Testis (tissue), 3 donors: ENCODE results near the gene RNASE1. TPM values are rescaled to one million over a fixed set of nuclear protein-coding genes. Genes with fewer than 3 reads are reported as not detected.

Source experiments
- DNase-seq: peaks from one replicate; pipeline ENCODE4 v3.0.0-alpha.2; 2019
- H3K27ac ChIP-seq, 2 donors: fragments of 200-600 bp; sonication (generic); one replicate each; pipeline ENCODE4 v1.5.1; 2019
- H3K27me3 ChIP-seq: fragments of 200-600 bp; sonication (generic); one replicate; pipeline ENCODE4 v1.5.1; 2019
- H3K36me3 ChIP-seq: fragments of 200-600 bp; sonication (generic); one replicate; pipeline ENCODE4 v1.5.1; 2017; ENCODE audit warnings: low read depth; ENCODE audit errors: missing control alignments
- H3K4me1 ChIP-seq: fragments of 200-600 bp; sonication (generic); one replicate; pipeline ENCODE4 v1.5.1; 2019
- H3K4me3 ChIP-seq, 2 donors: fragments of 200-600 bp; sonication (generic); one replicate each; pipeline ENCODE4 v1.5.1; 2017 to 2019
- H3K9me3 ChIP-seq: fragments of 200-600 bp; sonication (generic); one replicate; pipeline ENCODE4 v1.5.1; 2017
- POLR2A ChIP-seq: fragments of 450-650 bp; IDR thresholded peaks from one replicate; pipeline ENCODE4 v1.6.1; 2017; ENCODE audit warnings: antibody characterized with exemption, mild to moderate bottlenecking, moderate library complexity
- WGBS, 2 donors: methylation state at CpG; one replicate each; pipeline ENCODE4 v1.1.5; 2018; 5-methylcytosine and 5-hydroxymethylcytosine counted together
- intact Hi-C: fragments of 100-400 bp; cut with DNase I; formaldehyde crosslinking; loops from one replicate; pipeline ENCODE4 v1.15.1; 2023; ENCODE audit warnings: low total_unique reads
- polyA plus RNA-seq: library from polyadenylated mRNA; stranded (reverse); fragments of 350-450 nt; fragmentation: Illumina TruSeq; extraction: RNeasy Lipid Tissue Mini Kit (QIAGEN cat#74804); gene quantifications from one replicate; pipeline ENCODE4 v1.2.3, GENCODE V29; 2014; ENCODE audit warnings: low read depth, low replicate concordance; ENCODE audit not compliant: insufficient read depth
- total RNA-seq, 2 donors: library from RNA; depleted of rRNA; stranded (reverse); fragments of >200 nt; gene quantifications; one replicate each; pipeline ENCODE4 v1.2.3, GENCODE V29; 2016
- TF ChIP-seq, protein P1 (sequence below), 3 experiments: fragments of 450-650 bp in 2 of 3; fragments of 200-600 bp in 1 of 3; sonication (generic) in 1 of 3; IDR thresholded peaks; one replicate each; pipeline ENCODE4 v1.5.1; 2016 to 2019; ENCODE audit warnings: antibody characterized with exemption in 3 of 3, mild to moderate bottlenecking in 2 of 3, moderate library complexity in 1 of 3

Gene RNASE1
- total and polyA plus RNA-seq, 3 donors from 2014 or later = 1,880 to 2,939 (median 2,192) TPM

DNA sequence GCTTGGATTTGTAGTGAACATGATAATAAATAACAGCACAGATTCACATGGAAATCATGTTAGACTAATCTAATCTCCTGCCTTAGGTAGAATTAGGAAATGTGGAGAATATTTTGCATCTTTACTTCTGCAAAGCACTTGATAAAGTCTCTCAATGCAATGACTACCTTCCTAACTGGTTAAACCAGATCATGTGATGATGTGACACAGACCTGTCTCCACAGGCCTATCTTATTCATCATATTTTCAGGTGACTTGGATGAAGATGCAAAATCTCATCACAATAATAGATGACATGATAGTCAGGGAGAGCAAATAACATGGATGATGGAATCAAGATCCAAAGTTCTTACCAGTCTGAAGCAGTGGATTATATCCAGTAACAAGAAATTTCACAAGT, 38.5 kb upstream of the RNASE1 start:
- H3K27me3 ChIP-seq = no peaks in the 10 kb centered on the region
- H3K36me3 ChIP-seq = no peaks in the 10 kb centered on the region
- intact Hi-C loops = no loop called here
- TF ChIP-seq, protein P1, sequence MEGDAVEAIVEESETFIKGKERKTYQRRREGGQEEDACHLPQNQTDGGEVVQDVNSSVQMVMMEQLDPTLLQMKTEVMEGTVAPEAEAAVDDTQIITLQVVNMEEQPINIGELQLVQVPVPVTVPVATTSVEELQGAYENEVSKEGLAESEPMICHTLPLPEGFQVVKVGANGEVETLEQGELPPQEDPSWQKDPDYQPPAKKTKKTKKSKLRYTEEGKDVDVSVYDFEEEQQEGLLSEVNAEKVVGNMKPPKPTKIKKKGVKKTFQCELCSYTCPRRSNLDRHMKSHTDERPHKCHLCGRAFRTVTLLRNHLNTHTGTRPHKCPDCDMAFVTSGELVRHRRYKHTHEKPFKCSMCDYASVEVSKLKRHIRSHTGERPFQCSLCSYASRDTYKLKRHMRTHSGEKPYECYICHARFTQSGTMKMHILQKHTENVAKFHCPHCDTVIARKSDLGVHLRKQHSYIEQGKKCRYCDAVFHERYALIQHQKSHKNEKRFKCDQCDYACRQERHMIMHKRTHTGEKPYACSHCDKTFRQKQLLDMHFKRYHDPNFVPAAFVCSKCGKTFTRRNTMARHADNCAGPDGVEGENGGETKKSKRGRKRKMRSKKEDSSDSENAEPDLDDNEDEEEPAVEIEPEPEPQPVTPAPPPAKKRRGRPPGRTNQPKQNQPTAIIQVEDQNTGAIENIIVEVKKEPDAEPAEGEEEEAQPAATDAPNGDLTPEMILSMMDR (IDR thresholded peaks at IDR 0.05) = no peak
- TF ChIP-seq POLR2A = no peak
- no peaks in the 10 kb centered on the region for H3K4me1 ChIP-seq
- no peak overlapping the region for H3K4me3 ChIP-seq
- DNase-seq = no peak
- H3K27ac ChIP-seq = no peak overlapping the region
- H3K9me3 ChIP-seq = no peaks in the 10 kb centered on the region

DNA sequence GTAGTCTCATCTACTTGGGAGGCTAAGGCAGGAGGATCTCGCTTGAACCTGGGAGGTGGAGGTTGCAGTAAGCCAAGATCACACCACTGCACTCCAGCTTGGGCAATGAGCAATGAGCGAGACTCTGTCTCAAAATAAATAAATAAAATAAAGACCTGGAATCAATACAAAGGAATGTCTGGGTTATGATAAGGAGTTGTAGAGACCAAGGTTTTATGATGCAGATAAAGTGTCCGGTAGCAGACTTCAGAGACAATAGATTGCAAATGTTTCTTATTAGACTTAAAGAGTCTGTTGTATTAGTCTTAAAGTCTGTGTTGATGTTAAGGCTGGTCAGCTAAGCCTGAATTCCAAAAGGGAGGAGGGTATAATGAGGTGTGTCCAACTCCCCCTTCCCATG, 35.2 kb upstream of the RNASE1 start:
- Histone ChIP-seq H3K4me1 (no peaks in the 10 kb centered on the region), H3K9me3 (no peaks in the 10 kb centered on the region), H3K27ac (no peak overlapping the region), H3K36me3 (no peaks in the 10 kb centered on the region), H3K27me3 (no peaks in the 10 kb centered on the region), H3K4me3 (no peak overlapping the region)
- intact Hi-C loops = no loop called here
- no peak for DNase-seq
- WGBS, 2 donors = 35 to 47% methylated on average over 3 of the region's 3 CpGs
- no peak for TF ChIP-seq POLR2A
- TF ChIP-seq, protein P1 (IDR thresholded peaks at IDR 0.05) = no peak

DNA sequence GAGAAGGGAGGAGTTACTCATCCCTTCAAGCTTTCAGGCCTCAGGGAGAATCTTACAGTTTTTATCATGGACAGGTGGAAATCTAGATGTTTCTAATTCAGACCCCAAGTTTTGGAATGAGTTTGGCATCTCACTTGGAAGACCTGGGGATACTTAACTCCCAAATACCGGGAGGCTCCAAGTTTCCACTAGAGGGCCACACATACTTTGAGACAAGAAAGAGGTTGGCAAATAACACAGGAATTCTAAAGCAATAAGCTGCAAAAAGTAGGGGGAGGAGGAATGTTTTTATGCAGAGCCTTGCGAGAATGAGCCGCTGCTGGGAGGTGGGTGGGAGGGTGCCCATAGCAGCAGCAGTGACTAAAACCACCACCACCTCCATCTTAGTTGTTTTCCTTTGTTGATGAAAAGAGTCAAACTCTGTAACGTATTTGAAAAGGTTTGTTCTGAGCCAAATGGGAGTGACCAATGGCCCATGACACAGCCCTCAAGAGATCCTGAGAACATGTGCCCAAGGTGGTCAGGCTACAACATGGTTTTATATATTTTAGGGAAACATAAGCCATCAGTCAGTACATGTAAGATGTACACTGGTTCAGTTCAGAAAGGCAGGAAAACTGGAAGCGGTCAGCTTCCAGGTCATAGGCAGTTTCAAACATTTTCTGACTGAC, 34.2 kb upstream of the RNASE1 start:
- no peak for TF ChIP-seq POLR2A
- TF ChIP-seq, protein P1 (IDR thresholded peaks at IDR 0.05) = peak; percentile 26 to 54 (median 51)
- intact Hi-C loops = no loop called here
- no peaks in the 10 kb centered on the region for H3K4me1 ChIP-seq
- no peak overlapping the region for H3K27ac ChIP-seq
- DNase-seq = peak; percentile 57
- no peaks in the 10 kb centered on the region for H3K9me3 ChIP-seq
- no peaks in the 10 kb centered on the region for H3K36me3 ChIP-seq
- H3K27me3 ChIP-seq = no peaks in the 10 kb centered on the region
- 36 to 38% methylated on average over 5 of the region's 5 CpGs for WGBS, 2 donors
- H3K4me3 ChIP-seq = no peak overlapping the region

DNA sequence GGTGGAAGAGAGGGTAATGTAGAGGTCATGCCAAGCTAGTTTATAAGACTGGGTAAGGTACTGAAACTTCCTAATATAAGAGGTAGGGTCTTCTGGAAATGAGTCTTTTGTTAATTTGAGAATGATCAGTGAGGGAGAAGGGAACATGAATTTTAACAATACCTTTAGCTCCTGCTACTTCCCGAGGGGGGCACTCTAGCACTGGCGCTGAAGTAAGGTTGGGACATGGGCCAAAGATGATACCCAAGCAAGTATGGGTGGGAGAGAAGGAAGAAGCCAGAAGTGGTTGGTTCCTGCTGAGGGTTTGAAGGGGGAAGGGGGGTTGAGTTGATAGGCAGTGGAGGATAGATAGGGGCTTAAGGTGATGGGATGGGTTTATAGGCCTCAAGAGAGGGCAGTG, 32.3 kb upstream of the RNASE1 start:
- intact Hi-C loops = no loop called here
- no peaks in the 10 kb centered on the region for H3K36me3 ChIP-seq
- 88% methylated on average over 2 of the region's 2 CpGs for WGBS, 2 donors

More for the DNA sequence above, 32.3 kb upstream of the RNASE1 start:
- no peak overlapping the region for H3K4me3 ChIP-seq
- H3K27ac ChIP-seq = no peak overlapping the region
- no peaks in the 10 kb centered on the region for H3K27me3 ChIP-seq
- DNase-seq = no peak
- H3K9me3 ChIP-seq = no peaks in the 10 kb centered on the region
- H3K4me1 ChIP-seq = no peaks in the 10 kb centered on the region
- no peak for TF ChIP-seq POLR2A
- TF ChIP-seq, protein P1 (IDR thresholded peaks at IDR 0.05) = no peak
